HG03460 (cell line): ENCODE data around the gene RND3.

Experiments used
- ATAC-seq: cut with Tn5 transposase; IDR thresholded peaks from one replicate; pipeline ENCODE4 v1.9.1; 2021; ENCODE audit not compliant: unreplicated experiment

The RND3 gene

DNA sequence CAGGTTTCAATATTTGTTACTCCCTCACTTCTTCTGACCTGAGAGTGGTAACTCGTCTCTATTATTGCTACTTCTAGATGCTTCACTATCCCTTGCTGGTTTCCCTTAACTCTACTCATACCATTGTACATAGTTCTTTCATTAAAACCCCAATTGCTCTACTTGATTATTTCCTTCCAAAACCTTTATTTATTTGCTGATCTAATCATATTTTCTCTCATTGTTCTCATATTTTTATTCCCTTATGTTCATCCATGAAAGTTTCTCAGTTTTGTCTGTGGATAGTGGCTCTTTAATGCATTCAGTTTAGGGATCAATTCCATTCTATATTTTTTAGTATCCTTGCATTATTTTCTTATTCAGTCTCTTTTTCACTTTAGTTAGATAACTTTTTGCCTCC is 42.1 kb downstream of the RND3 start:
- ATAC-seq = no peak

DNA sequence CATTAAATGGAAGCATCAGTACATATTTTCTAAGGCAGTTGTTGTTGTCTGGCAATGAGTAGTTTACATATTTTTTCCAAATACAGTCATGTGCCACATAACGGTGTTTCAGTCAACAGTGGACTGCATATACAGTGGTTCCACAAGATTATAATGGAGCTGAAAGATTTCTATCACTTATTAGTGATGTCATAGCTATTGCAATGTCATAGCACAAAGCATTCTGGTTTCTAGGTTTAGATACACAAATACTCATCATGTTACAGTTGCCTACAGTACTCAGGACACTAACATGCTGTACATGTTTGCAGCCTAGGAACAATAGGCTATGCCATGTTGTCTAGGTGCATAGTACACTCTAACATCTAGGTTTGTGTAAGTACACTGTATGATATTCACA is 45.0 kb downstream of the RND3 start:
- no peak for ATAC-seq

DNA sequence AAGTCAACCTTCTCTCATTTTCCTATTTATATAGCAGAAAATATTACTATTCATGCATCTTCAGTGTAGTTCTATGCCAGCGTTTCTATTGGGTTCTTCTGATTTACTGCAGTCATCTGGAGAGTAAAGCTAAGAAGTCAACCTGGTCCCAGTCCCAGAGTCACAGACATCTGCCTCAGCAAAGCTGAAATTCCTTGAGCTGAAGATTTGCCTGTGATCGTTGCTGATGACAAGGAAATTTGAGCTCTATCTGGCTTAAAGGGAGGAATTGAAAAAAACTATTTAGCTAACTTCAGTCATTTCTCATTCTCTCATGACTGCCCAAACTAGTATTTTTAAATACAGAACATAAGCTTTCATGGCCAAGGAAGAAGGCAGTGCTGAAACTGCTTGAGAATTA is 45.7 kb downstream of the RND3 start:
- ATAC-seq = no peak

DNA sequence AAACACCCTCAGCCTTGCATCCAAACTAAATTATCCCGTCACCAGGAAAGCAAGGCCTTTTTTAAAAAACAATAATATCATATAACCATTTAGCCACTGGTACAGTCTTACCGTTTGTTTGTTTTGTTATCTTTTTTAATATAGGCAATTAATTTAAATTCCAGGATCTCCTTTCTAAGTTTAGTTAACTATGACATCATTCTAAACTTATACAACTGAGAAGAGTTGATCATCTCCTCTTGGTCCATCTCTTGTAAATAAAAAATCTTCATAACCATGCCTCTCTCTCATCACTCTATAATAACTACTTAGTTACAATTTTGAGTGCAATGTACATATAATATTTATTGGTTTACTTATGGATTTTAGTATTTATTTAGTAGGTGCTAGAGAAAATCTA is 46.2 kb downstream of the RND3 start:
- ATAC-seq = no peak

DNA sequence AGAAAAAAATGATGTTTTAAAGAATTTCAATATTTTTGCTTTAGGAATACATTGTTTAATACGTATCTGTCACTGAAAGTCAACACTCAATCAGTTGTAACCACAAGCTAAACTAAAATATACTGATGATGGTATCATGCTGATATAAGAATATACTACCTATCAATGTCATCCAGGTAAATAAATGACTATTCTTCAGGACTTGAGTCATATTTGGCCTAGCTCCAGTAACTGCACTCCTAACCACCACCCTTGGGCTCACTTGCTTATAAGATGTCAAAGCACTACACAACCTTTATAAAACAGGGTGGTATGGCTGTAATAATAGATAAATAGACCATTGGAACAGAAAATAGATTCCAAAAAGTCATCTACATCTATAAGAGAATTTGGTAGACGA is 48.8 kb downstream of the RND3 start:
- ATAC-seq = no peak

DNA sequence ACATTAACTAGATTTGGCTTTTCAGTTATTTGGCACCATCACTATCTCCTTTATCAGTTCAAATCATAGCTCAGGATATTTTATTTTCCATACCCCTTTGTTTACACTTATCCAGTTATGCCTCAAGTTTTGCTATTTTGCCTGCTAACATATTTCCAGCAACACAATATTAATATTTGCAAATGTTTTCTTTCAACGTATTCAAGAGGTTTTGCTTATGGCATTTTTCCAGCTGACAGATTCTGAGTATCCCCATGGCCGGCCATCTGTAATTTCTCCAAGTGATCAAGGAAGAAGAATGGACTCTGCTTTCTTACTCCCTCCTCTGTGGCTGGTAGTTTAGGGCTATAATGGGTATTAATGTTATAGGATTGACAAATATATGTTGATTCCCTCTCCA is 49.4 kb downstream of the RND3 start:
- ATAC-seq = no peak

GRCh38 chr2:150432312-150432625 is 55.2 kb downstream of the RND3 start:
- ATAC-seq = no peak

DNA sequence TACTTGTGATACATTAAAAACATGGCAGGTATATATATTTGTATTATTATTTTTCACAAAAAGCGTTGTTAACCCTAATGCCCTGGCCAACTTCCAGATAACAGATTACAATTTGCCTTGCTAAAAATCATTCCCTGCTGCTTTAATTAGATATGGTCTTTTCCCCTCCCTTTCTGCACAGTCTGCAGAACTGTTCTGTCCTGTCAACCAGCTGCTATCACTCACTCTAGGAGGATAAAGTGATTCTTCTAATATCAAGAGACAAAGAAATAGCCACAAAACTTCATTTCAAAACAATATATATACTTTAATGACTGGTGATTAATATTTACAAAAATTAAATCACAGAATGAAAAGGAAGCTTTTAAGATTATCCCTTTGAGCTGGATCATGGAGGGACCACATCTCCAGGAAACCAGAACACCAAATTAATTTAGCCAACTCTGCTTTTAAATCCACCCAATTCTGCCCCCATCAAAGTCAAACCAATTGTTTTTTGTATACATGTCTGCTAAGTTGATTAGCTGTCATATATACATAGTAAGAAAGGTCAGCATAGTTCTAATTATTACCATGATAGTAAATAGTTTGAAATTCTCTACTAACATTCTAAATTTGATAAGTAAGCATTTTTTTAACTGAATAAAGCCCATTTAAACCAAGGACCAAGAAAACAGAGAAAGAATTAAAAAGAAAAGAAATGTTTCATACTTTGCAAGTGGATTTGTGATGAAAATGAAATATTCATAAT is 55.7 kb downstream of the RND3 start:
- ATAC-seq = no peak

DNA sequence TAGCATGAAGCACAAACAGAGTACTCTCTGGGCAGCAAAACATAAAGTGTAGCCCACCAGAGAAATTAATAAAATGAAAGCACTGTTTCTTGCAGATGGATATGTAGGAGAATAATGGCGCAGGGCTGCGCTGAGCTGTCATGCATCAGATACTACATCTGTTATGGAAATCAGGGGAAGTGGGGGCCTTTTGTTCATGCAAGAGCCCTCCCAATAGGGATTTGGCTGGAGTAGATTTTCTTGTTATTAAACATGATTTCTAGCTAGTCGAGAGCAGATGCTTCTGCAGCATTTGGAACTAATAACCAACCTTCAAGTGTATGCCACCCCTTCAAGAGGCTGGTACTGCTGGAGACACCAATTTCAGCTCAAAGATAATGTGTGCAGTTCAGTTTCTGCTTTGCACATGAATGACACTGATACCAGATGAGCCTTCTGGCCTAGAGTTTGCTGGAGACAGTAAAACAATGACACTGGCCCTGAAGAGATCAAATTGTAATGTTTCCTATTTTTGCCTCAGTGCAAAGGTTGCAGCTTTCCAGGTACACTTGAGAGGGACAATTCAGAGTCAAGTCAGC is 58.0 kb downstream of the RND3 start:
- no peak for ATAC-seq

- no peak for ATAC-seq
These were observed 58.8 kb downstream of the RND3 start for GRCh38 chr2:150428641-150429040.

GRCh38 chr2:150427298-150427697 is 60.2 kb downstream of the RND3 start:
- no peak for ATAC-seq

DNA sequence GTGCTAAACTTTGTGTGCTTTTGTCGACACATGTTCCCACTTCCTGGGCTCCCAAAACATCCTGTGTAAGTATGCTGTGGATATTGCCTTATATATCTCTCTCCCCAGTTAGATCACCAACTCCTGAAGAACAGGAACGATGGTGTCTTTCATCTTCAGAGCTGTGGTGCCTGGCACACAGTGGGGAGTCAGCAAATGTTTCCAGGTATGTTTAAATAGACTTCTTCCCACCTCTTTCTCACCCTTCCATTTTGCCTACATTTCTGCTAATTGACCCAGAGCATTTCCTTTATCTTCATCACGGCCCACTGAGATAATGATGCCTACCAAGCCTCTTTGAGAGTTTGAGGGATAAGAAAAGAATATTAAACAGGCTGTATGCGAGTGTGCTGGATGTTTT is 60.7 kb downstream of the RND3 start:
- ATAC-seq = no peak

DNA sequence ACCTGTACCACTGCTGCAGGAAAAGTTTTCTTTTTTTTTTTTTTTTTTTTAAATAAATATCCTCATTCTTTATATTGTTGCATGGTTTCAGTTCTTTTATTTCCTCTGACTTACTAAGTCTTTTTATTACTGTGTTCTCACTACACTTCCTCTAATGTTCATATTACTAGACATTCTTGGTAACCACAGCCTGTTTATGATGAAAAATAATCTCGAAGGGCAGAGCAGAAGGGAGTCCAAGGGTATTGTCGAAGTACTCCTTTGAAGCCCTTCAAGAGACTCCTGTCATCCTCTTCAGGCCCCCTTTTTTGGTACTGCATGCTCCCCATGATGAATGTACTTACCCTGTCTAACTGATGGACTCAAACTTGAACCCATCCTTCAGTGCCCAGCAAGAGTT is 61.2 kb downstream of the RND3 start:
- ATAC-seq = no peak

GRCh38 chr2:150425121-150425955 is 62.1 kb downstream of the RND3 start:
- no peak for ATAC-seq

GRCh38 chr2:150424406-150424805 is 63.1 kb downstream of the RND3 start:
- ATAC-seq = no peak

DNA sequence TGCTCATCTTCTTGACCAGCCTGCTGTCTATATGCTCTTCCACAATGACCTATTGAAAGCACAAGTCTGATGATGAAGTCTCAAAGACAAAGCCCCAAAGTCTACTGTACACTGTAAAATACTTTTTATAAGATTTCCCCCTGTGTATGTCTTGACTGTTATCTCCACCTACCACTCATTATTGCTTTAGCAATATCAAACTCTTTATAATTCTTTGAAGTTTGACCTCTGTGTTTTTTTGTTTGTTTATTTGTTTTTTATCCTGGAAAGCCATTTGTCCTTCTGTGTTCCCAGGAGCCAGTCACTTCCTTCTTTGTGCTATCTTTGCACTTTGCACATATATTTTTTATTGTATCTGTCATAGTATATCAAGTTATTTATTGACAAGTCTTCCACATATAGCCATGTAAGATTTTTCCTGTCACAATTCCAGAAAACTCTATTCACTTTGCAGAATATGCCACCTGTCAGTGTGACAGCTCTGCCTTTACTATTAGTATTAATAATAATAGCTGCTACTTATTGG is 66.3 kb downstream of the RND3 start:
- ATAC-seq = no peak

DNA sequence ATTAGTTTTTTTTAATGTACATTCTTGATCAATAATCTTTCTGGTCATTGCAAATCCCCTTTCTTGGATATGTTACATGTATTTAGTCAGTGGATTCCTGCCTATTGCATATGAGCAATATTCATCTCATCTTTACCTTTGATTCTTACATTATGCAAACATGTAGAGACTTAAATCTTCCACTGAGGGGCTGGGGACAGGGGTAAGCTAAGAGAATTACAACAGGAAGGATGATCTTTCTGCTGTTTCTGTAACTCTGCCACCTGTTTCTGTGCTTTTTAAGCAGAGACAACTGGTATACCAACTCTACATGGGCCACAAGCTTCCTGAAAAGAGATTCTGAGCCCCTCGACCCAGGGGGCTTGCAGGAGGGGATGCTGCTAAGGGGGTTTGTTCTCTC is 68.6 kb downstream of the RND3 start:
- ATAC-seq = no peak
